Pulmonary artery endothelial cell (primary cell): Measurements from ENCODE around the gene CES2. TPM values are rescaled to one million over a fixed set of nuclear protein-coding genes. Genes with fewer than 3 reads are reported as not detected.
"Not testable (repeated sequence)": the region's sequence is repeated elsewhere in the genome, so short reads cannot be mapped to it uniquely, and the experiment has no call there.

Experiments used
- DNase-seq: peaks from one replicate; pipeline ENCODE4 v3.0.0-alpha.2; 2011; ENCODE audit warnings: low read depth, low spot score
- total RNA-seq: library from RNA; depleted of rRNA; stranded (reverse); fragments of >200 nt; gene quantifications from 2 replicates; pipeline ENCODE4 v1.2.3, GENCODE V29; 2014

Gene CES2
- total RNA-seq, result 16.1 and 17.1 TPM in 2 replicates

- DNase-seq, result no peak
These were observed at the start of gene CES2 for GRCh38 chr16:66935314-66936011. Gene CES2 (plus strand): TSS chr16:66935516. CDS start chr16:66935636, 120 bp downstream.

GRCh38 chr16:66886321-66886720, 49.0 kb upstream of the CES2 start:
- no peak for DNase-seq

- no peak for DNase-seq
These were observed 48.4 kb upstream of the CES2 start for GRCh38 chr16:66886914-66887313.

- no peak for DNase-seq
These were observed 46.4 kb upstream of the CES2 start for GRCh38 chr16:66888647-66889615.

- DNase-seq, result no peak
These were observed 45.7 kb upstream of the CES2 start for GRCh38 chr16:66889622-66890021.

- no peak for DNase-seq
These were observed 44.5 kb upstream of the CES2 start for GRCh38 chr16:66890799-66891198.

- no peak for DNase-seq
These were observed 44.0 kb upstream of the CES2 start for GRCh38 chr16:66891360-66891759.

- DNase-seq, result no peak
These were observed 43.5 kb upstream of the CES2 start for GRCh38 chr16:66891797-66892196.

GRCh38 chr16:66894055-66894454, 41.3 kb upstream of the CES2 start:
- no peak for DNase-seq

- peak; percentile 30 for DNase-seq
These were observed 40.2 kb upstream of the CES2 start for GRCh38 chr16:66894948-66895688.

- no peak for DNase-seq
These were observed 39.7 kb upstream of the CES2 start for GRCh38 chr16:66895689-66895979.

GRCh38 chr16:66895999-66896398, 39.3 kb upstream of the CES2 start:
- DNase-seq, result no peak

- not testable (repeated sequence) for DNase-seq
These were observed 38.6 kb upstream of the CES2 start for GRCh38 chr16:66896682-66897081.

GRCh38 chr16:66898207-66898606, 37.1 kb upstream of the CES2 start:
- no peak for DNase-seq

GRCh38 chr16:66898933-66899309, 36.4 kb upstream of the CES2 start:
- DNase-seq, result no peak

- no peak for DNase-seq
These were observed 35.9 kb upstream of the CES2 start for GRCh38 chr16:66899310-66899944.

GRCh38 chr16:66899945-66900710, 35.2 kb upstream of the CES2 start:
- DNase-seq, result peak; percentile 33

- DNase-seq, result no peak
These were observed 34.4 kb upstream of the CES2 start for GRCh38 chr16:66900721-66901441.

- DNase-seq, result no peak
These were observed 33.7 kb upstream of the CES2 start for GRCh38 chr16:66901626-66902025.
